PC-9 (cell line): Measurements from ENCODE around the gene CMTM7. TPM values are rescaled to one million over a fixed set of nuclear protein-coding genes. Genes with fewer than 3 reads are reported as not detected.

ENCODE experiments used
- BruUV-seq: library from RNA; stranded (reverse); fragments of 400-500 nt; replicated peaks from 2 replicates; lab custom pipeline; 2021; lab: Mats Ljungman, UMichigan
- CTCF ChIA-PET: fragments of 300-600 bp; sonication (Branson Sonifier 250); formaldehyde crosslinking; loops from one replicate; lab custom pipeline; 2022; ENCODE audit warnings: antibody characterized with exemption; lab: Charles Lee
- POLR2A ChIA-PET: fragments of 300-600 bp; sonication (Branson Sonifier 250); formaldehyde crosslinking; loops from one replicate; lab custom pipeline; 2022; ENCODE audit warnings: antibody characterized with exemption; ENCODE audit not compliant: unreplicated experiment; lab: Charles Lee
- DNase-seq, 2 experiments: peaks; one replicate each; pipeline versions ENCODE4 v3.0.0 to v3.0.0-alpha.2; 2015 to 2022; ENCODE audit warnings: mixed read lengths in 1 of 2
- H2AFZ ChIP-seq: fragments of 200-600 bp; sonication (generic); 2 replicates; pipeline ENCODE4 v1.8.1; 2017; ENCODE audit warnings: antibody characterized with exemption
- H3F3A ChIP-seq: fragments of 200-600 bp; sonication (generic); 2 replicates; pipeline ENCODE4 v1.8.1; 2017; ENCODE audit warnings: antibody characterized with exemption, mild to moderate bottlenecking, low read depth; ENCODE audit not compliant: insufficient read depth
- H3K27ac ChIP-seq: fragments of 200-600 bp; sonication (generic); 2 replicates; pipeline ENCODE4 v1.6.1; 2016; ENCODE audit warnings: mixed run types
- H3K27me3 ChIP-seq: fragments of 200-600 bp; sonication (generic); 2 replicates; pipeline ENCODE4 v1.6.1; 2016; ENCODE audit warnings: low read depth, mixed run types; ENCODE audit not compliant: insufficient read depth
- H3K36me3 ChIP-seq: fragments of 200-600 bp; sonication (generic); 2 replicates; pipeline ENCODE4 v1.6.1; 2016; ENCODE audit warnings: low read depth, mixed run types
- H3K4me1 ChIP-seq: fragments of 200-600 bp; sonication (generic); replicated peaks from 2 replicates; pipeline ENCODE4 v1.6.1; 2016; ENCODE audit warnings: mixed run types; ENCODE audit not compliant: insufficient read depth
- H3K4me2 ChIP-seq: fragments of 200-600 bp; sonication (generic); 2 replicates; pipeline ENCODE4 v1.6.1; 2017; ENCODE audit warnings: mixed run types
- H3K4me3 ChIP-seq: fragments of 200-600 bp; sonication (generic); 2 replicates; pipeline ENCODE4 v1.6.1; 2016; ENCODE audit warnings: mixed run types
- H3K79me2 ChIP-seq: fragments of 200-600 bp; sonication (generic); 2 replicates; pipeline ENCODE4 v1.6.1; 2017; ENCODE audit warnings: low read depth, mixed run types
- H3K9me2 ChIP-seq: fragments of 200-600 bp; sonication (generic); 2 replicates; pipeline ENCODE4 v1.8.1; 2017; ENCODE audit warnings: mild to moderate bottlenecking; ENCODE audit not compliant: insufficient read depth
- H3K9me3 ChIP-seq: fragments of 200-600 bp; sonication (generic); 2 replicates; pipeline ENCODE4 v1.8.1; 2016; ENCODE audit warnings: low read depth; ENCODE audit not compliant: insufficient read depth
- H4K20me1 ChIP-seq: fragments of 200-600 bp; sonication (generic); 2 replicates; pipeline ENCODE4 v1.8.1; 2017; ENCODE audit not compliant: insufficient read depth
- CTCF ChIP-seq: fragments of 200-600 bp; sonication (generic); conservative IDR thresholded peaks from 2 replicates; pipeline ENCODE4 v1.6.1; 2017; ENCODE audit warnings: mixed run types, antibody characterized with exemption, mild to moderate bottlenecking, moderate library complexity
- EZH2 ChIP-seq: fragments of 200-600 bp; sonication (generic); IDR thresholded peaks from 2 replicates; pipeline ENCODE4 v1.8.0; 2017; ENCODE audit warnings: antibody characterized with exemption, low read depth
- intact Hi-C: fragments of 100-400 bp; cut with micrococcal nuclease; formaldehyde crosslinking; loops from one replicate; pipeline ENCODE4 v1.10.0; 2022; ENCODE audit not compliant: unreplicated experiment
- total RNA-seq: library from RNA; stranded (reverse); gene quantifications from 2 replicates; pipeline ENCODE4 v1.2.3, GENCODE V29; 2021

Gene CMTM7
- total RNA-seq, 1 experiment from 2014 or later = 37.1 TPM

GRCh38 chr3:32450426-32450825 lies 58.8 kb downstream of the CMTM7 start:
- intact Hi-C loops = no loop called here
- H2AFZ ChIP-seq = no peak overlapping the region
- no peak for DNase-seq
- ChIA-PET POLR2A (no interaction called here), CTCF (no interaction called here)
- no peaks in the 10 kb centered on the region for H3K36me3 ChIP-seq
- TF ChIP-seq EZH2 = no peak
- no peak for TF ChIP-seq CTCF
- H3K9me2 ChIP-seq = no peaks in the 10 kb centered on the region
- BruUV-seq = no TSS peak
- H3K9me3 ChIP-seq = no peaks in the 10 kb centered on the region; the same call in 1 of the 2 replicates
- H3K27me3 ChIP-seq = no peaks in the 10 kb centered on the region
- no peak overlapping the region for H3K4me3 ChIP-seq
- no peaks in the 10 kb centered on the region for H3K4me1 ChIP-seq
- H3F3A ChIP-seq = no peaks in the 10 kb centered on the region
- H3K27ac ChIP-seq = no peak overlapping the region
- H3K4me2 ChIP-seq = no peak overlapping the region
- 0 out of 2 replicates have a peak, but pooled peaks cover 11% of the 10 kb centered on the region for H3K79me2 ChIP-seq
- no peaks in the 10 kb centered on the region for H4K20me1 ChIP-seq

DNA sequence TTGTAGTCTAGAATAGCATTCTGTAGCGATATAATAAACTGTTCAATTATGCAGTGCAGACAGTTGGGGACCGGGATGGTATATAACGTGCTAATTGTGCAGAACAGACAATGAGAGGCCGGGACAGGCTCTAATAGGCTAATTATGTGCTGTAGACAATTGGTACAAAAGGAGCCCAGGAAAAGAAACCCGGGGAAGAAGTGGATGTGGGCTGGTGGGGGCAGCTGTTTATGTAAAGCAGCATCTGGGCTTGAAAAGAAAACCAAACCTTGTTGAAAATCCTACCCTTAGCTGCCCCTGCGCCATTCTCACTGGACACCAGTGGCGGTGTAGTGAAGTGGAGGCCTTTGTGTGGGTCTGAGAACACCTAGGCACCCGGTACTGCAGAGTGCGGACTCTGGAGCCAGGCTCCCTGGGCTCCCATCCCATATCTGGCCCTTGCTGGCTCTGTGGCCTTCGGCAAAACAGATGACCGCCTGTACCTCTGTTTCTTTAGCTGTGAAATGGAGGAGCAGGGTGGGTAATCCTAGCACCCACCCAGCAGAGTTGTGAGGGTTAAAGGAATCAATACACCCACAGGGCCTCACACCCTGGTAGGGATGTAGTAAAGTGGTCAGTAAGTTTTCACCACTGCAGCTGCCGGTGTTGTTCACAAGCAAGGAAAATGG lies 59.5 kb downstream of the CMTM7 start:
- Histone ChIP-seq H3K9me3 (no peaks in the 10 kb centered on the region), H3K79me2 (0 out of 2 replicates have a peak, but pooled peaks cover 9% of the 10 kb centered on the region), H2AFZ (no peak overlapping the region), H3K4me1 (no peaks in the 10 kb centered on the region), H3K27me3 (no peaks in the 10 kb centered on the region), H3K27ac (no peak overlapping the region), H3F3A (no peaks in the 10 kb centered on the region), H3K36me3 (no peaks in the 10 kb centered on the region), H3K4me3 (no peak overlapping the region), H3K4me2 (no peak overlapping the region), H3K9me2 (no peaks in the 10 kb centered on the region), H4K20me1 (no peaks in the 10 kb centered on the region)
- intact Hi-C loops = no loop called here
- no TSS peak for BruUV-seq
- no peak for TF ChIP-seq CTCF
- no peak for TF ChIP-seq EZH2
- CTCF ChIA-PET = no interaction called here
- POLR2A ChIA-PET = no interaction called here
- DNase-seq = no peak

DNA sequence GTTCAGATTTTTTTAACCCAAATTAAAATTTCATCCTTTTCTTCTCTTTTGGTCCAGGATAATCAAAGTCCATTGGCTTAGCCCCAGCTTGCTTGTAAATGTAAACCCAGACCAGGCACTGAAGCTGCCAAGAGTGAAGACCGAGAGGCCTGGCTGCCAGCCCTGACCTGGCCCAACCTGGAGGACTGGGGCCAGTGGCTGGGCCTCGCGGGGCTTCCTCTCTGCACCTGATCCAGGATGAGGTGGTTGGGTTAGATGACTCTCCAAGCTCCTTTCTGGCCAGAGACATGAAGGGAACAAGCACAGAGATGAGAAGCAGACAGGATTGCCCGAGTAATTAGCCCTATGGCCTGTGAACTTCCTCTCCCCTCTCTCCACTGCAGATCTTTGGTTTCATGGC lies 60.4 kb downstream of the CMTM7 start:
- Histone ChIP-seq H3K9me3 (no peaks in the 10 kb centered on the region), H3K9me2 (no peaks in the 10 kb centered on the region), H3K36me3 (no peaks in the 10 kb centered on the region), H3K4me2 (no peak overlapping the region), H3F3A (no peaks in the 10 kb centered on the region), H3K27me3 (no peaks in the 10 kb centered on the region), H3K4me1 (no peaks in the 10 kb centered on the region), H2AFZ (no peak overlapping the region), H3K27ac (no peak overlapping the region), H3K4me3 (no peak overlapping the region), H3K79me2 (0 out of 2 replicates have a peak, but pooled peaks cover 2% of the 10 kb centered on the region), H4K20me1 (no peaks in the 10 kb centered on the region)
- POLR2A ChIA-PET = no interaction called here
- CTCF ChIA-PET = interaction anchor here (0.7 kb wide), 1 partner anchor 30 kb away, joined by 4 read pairs; no protein-coding TSS in a partner anchor
- BruUV-seq = no TSS peak
- DNase-seq = no peak
- TF ChIP-seq CTCF (no peak), EZH2 (no peak)
- intact Hi-C loops = no loop called here
